HG03097 (cell line): Measurements from ENCODE around the gene SAE1.
"Not testable (repeated sequence)": the region's sequence is repeated elsewhere in the genome, so short reads cannot be mapped to it uniquely, and the experiment has no call there.

Experiments used
- ATAC-seq: cut with Tn5 transposase; IDR thresholded peaks from one replicate; pipeline ENCODE4 v1.9.1; 2021; ENCODE audit not compliant: unreplicated experiment, low FRiP score

SAE1 gene

GRCh38 chr19:47130589-47131227 is at the start of gene SAE1:
Gene SAE1 (plus strand): TSS chr19:47130835. CDS start chr19:47130931, 96 bp downstream.
- peak; percentile 79 for ATAC-seq

- ATAC-seq: no peak
Observed at GRCh38 chr19:47081095-47081494, 49.5 kb upstream of the SAE1 start.

- no peak for ATAC-seq
Observed at GRCh38 chr19:47082493-47082892, 48.1 kb upstream of the SAE1 start.

- ATAC-seq: no peak
Observed at GRCh38 chr19:47084879-47085439, 45.7 kb upstream of the SAE1 start.

GRCh38 chr19:47086280-47086679 is 44.4 kb upstream of the SAE1 start:
- no peak for ATAC-seq

- ATAC-seq: no peak
Observed at GRCh38 chr19:47089767-47090350, 40.8 kb upstream of the SAE1 start.

- no peak for ATAC-seq
Observed at GRCh38 chr19:47093254-47093653, 37.4 kb upstream of the SAE1 start.

GRCh38 chr19:47093841-47094240 is 36.8 kb upstream of the SAE1 start:
- ATAC-seq: peak; percentile 60

- ATAC-seq: no peak
Observed at GRCh38 chr19:47094557-47095475, 35.8 kb upstream of the SAE1 start.

- ATAC-seq: no peak
Observed at GRCh38 chr19:47095476-47096099, 35.0 kb upstream of the SAE1 start.

GRCh38 chr19:47096100-47096704 is 34.4 kb upstream of the SAE1 start:
- ATAC-seq: no peak

GRCh38 chr19:47096721-47097120 is 33.9 kb upstream of the SAE1 start:
- ATAC-seq: no peak

- no peak for ATAC-seq
Observed at GRCh38 chr19:47097396-47098201, 33.0 kb upstream of the SAE1 start.

- ATAC-seq: no peak
Observed at GRCh38 chr19:47098608-47099007, 32.0 kb upstream of the SAE1 start.

- ATAC-seq: no peak
Observed at GRCh38 chr19:47099576-47100050, 31.0 kb upstream of the SAE1 start.

- no peak for ATAC-seq
Observed at GRCh38 chr19:47100290-47100689, 30.3 kb upstream of the SAE1 start.

- not testable (repeated sequence) for ATAC-seq
Observed at GRCh38 chr19:47101116-47101515, 29.5 kb upstream of the SAE1 start.

GRCh38 chr19:47102346-47103060 is 28.1 kb upstream of the SAE1 start:
- no peak for ATAC-seq

- ATAC-seq: no peak
Observed at GRCh38 chr19:47104680-47105079, 26.0 kb upstream of the SAE1 start.
